ENCODE results near the gene TMIGD3.

The TMIGD3 gene

DNA sequence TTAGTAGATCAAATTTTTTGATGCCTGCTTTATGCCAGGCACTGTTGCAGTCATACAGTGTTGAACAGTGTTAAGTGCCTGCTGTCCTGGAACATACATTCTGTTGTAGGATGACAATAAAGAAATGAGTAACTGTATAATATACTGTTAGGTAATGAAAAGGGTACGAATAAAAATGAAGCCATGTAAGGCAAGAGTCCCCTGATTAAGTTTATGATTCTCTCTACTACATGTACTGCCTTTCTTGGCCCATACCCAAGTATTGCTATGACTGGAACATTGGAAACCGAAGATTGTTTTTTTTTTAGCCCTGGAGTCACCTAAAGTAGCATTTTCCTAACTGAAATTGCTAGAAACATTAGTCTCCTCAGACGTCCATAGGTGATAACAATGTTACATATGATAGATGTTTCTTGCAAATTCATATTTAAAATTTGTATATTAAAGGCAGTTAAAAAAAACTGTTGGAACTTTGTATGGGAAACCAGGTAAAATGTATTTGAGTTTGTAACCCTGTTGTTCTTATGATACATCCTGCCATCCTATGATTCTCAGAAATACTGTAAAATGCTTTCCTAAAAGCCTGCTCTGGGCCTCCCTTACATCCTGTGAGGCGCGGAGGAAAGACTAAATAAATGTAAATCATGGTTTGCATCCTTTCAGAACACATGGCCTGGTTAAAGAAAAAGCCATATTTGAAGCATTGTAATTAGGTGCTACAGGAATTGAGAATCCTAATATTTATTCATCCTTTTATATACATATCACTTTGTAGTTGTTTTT is 48.4 kb downstream of the TMIGD3 start:
- Mint-ChIP-seq H3K27me3 (no peaks in the 10 kb centered on the region), H3K27ac (peak overlapping the region; percentile 61), H3K4me1 (peaks cover 62% of the 10 kb centered on the region), H3K9me3 (no peaks in the 10 kb centered on the region), H3K36me3 (ENCODE audit: low read depth) (peaks cover 68% of the 10 kb centered on the region), H3K4me3 (peak overlapping the region; percentile 16)
- DNase-seq (no peak), ATAC-seq (peak; percentile 76)

DNA sequence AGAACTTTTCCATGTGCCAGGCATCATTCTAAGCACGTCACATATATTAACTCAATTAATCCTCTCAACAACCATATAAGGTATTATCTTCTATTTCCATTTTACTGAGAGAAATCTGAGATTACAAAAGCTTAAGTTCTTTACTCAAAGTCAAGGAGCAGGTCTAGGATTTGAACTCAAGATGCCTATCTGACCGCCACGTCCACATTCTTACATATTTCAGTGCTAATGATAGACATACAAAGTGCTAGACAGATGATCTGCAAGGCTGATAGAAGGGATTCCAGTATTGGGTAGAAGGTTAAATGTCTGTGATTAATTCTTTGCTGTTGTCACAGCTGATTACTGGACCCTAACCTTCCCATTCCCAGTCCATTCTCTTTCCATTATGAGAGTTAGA is 49.7 kb downstream of the TMIGD3 start:
- Mint-ChIP-seq H3K27ac (no peak overlapping the region), H3K36me3 (ENCODE audit: low read depth) (peaks cover 70% of the 10 kb centered on the region), H3K9me3 (no peaks in the 10 kb centered on the region), H3K27me3 (no peaks in the 10 kb centered on the region), H3K4me3 (no peak overlapping the region), H3K4me1 (peaks cover 71% of the 10 kb centered on the region)
- ATAC-seq (no peak), DNase-seq (no peak)

DNA sequence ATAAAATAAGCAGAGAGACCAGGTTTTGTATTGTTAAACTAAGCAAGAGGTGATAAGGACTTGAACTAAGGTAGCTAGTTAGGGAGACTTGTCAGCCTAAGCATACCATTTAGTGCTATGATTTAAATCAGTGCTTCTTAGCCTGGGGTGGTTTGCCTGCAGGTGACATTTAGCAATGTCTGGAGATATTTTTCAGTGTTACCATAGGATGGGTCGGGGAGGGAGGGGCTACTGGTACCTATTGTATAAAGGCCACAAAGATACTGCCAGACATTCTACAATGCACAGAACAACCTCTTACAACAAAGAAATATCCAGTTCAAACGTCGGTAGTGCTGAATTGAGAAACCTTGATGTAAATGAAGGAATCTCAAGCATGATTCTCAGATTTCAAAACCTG is 50.9 kb downstream of the TMIGD3 start:
- peaks cover 69% of the 10 kb centered on the region for H3K36me3 Mint-ChIP-seq (ENCODE audit: low read depth)

DNA sequence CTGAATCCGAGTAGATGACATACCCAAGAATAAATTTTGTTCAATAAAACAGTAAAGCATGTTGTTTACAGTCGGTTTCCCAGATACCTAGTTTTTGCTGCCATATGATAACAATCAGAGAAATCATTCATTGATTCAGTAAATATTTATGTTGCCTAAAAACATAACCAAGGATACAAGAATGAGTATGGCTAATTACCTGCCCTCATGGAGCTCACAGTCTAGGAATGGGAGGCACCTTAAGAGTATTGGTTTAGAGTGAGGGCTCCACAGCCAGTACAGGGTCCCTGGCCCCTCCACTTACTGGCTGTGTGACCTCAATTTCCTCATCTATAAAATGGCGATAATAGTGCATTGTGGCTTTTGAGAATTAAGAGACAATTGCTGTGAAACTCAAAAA is 53.2 kb downstream of the TMIGD3 start:
- Mint-ChIP-seq H3K4me1 (peaks cover 89% of the 10 kb centered on the region), H3K27ac (peak overlapping the region; percentile 99), H3K9me3 (no peaks in the 10 kb centered on the region), H3K4me3 (peak overlapping the region; percentile 100), H3K27me3 (no peaks in the 10 kb centered on the region), H3K36me3 (ENCODE audit: low read depth) (peaks cover 66% of the 10 kb centered on the region)
- ATAC-seq (no peak), DNase-seq (no peak)

More for the DNA sequence above, 50.9 kb downstream of the TMIGD3 start:
- Mint-ChIP-seq H3K4me1 (peaks cover 80% of the 10 kb centered on the region), H3K27ac (no peak overlapping the region), H3K9me3 (no peaks in the 10 kb centered on the region), H3K27me3 (no peaks in the 10 kb centered on the region), H3K4me3 (no peak overlapping the region)
- ATAC-seq (no peak), DNase-seq (no peak)

DNA sequence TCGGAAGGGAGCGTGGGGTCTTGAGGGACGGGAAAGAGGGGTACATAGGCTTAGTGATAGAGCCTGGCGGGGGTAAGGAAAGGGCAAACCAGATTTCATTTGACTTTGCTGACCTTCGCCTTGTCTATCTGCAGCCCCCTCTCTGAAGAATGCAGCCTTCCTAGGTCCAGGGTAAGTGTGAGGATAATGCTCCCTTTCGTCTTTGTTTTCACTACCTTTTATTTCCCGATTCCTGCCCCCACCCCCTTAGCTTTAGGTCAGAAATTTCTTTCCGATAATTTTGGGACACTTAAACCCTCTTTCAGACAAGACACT is 53.8 kb downstream of the TMIGD3 start:
- peaks cover 67% of the 10 kb centered on the region for H3K36me3 Mint-ChIP-seq (ENCODE audit: low read depth)
- DNase-seq (no peak), ATAC-seq (no peak)
- no peaks in the 10 kb centered on the region for H3K27me3 Mint-ChIP-seq
- H3K27ac Mint-ChIP-seq: peak overlapping the region; percentile 99
- peak overlapping the region; percentile 100 for H3K4me3 Mint-ChIP-seq
- H3K4me1 Mint-ChIP-seq: peaks cover 86% of the 10 kb centered on the region
- no peaks in the 10 kb centered on the region for H3K9me3 Mint-ChIP-seq

DNA sequence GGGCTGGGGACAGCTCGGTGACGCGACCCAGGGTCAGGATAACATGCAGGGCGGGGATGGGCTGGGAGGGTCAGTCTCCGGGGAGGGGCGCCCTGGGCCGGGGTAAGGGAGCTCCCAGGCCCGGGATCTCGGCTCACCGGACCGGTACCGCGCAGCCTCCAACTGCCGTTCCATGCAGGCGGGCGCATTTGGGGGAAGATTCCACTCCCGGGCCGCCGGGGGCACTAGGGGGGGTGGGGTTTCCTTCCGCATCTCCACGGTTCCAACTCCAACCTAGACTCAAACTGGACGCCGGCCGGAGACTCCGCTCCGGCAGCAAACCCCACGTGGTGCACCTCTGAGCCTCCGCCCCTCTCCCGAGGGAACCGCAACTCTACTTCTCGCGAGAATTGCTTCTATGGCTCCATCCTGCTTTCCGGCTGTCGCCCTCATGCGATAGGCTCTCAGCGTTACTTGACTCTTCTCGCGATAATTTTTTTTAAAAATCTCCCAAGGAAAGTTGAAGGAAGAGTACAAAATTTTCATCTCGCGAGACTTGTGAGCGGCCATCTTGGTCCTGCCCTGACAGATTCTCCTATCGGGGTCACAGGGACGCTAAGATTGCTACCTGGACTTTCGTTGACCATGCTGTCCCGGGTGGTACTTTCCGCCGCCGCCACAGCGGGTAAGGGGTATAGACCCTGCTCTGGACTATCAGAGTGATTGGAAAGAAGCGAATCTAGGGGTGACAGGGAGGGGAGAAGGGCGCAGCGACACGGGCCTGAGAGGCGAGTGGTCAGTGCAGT is 54.3 kb downstream of the TMIGD3 start, which contains the start of the genes ATP5PB and WDR77:
TSS of gene ATP5PB (plus strand) at position 547 of the 785 bp plus-strand sequence. CDS start at position 625, 78 bp downstream.
TSS of gene WDR77 (minus strand) at position 339 of the 785 bp plus-strand sequence. CDS start at position 252, 87 bp downstream.
- Mint-ChIP-seq H3K27me3 (no peaks in the 10 kb centered on the region), H3K9me3 (no peaks in the 10 kb centered on the region), H3K27ac (peak within 1 kb of the TSS; percentile 99), H3K4me3 (peak within 1 kb of the TSS; percentile 100), H3K4me1 (peaks cover 83% of the 10 kb centered on the region), H3K36me3 (ENCODE audit: low read depth) (peaks cover 68% of the 10 kb centered on the region)
- DNase-seq (peak; percentile 88), ATAC-seq (peak; percentile 95)

DNA sequence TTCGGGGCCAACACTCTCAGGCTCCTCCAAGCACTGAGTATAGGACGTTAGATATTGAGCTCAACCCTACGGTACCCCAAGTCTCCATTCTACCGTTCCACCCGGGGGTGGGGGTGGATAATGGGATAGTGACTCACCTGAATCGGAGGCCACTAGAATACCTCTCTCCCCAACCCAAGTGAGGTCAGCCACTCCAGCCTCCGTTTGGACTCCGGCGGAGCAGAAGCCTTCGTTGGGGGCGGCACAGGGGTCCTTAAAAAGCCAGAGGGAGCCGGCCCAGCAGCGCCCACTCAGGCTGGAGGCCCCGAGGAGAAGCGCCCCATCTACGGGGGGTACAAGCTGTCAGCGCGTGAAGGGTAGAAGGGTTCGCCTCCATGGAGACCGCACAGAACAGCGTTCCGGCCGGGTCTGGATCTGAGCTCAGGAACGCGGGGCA is 54.9 kb downstream of the TMIGD3 start:
- DNase-seq (peak; percentile 33), ATAC-seq (peak; percentile 39)
- peak overlapping the region; percentile 99 for H3K27ac Mint-ChIP-seq
- no peaks in the 10 kb centered on the region for H3K27me3 Mint-ChIP-seq
- no peaks in the 10 kb centered on the region for H3K9me3 Mint-ChIP-seq
- peaks cover 72% of the 10 kb centered on the region for H3K36me3 Mint-ChIP-seq (ENCODE audit: low read depth)
- H3K4me3 Mint-ChIP-seq: peak overlapping the region; percentile 100
- H3K4me1 Mint-ChIP-seq: peaks cover 83% of the 10 kb centered on the region

DNA sequence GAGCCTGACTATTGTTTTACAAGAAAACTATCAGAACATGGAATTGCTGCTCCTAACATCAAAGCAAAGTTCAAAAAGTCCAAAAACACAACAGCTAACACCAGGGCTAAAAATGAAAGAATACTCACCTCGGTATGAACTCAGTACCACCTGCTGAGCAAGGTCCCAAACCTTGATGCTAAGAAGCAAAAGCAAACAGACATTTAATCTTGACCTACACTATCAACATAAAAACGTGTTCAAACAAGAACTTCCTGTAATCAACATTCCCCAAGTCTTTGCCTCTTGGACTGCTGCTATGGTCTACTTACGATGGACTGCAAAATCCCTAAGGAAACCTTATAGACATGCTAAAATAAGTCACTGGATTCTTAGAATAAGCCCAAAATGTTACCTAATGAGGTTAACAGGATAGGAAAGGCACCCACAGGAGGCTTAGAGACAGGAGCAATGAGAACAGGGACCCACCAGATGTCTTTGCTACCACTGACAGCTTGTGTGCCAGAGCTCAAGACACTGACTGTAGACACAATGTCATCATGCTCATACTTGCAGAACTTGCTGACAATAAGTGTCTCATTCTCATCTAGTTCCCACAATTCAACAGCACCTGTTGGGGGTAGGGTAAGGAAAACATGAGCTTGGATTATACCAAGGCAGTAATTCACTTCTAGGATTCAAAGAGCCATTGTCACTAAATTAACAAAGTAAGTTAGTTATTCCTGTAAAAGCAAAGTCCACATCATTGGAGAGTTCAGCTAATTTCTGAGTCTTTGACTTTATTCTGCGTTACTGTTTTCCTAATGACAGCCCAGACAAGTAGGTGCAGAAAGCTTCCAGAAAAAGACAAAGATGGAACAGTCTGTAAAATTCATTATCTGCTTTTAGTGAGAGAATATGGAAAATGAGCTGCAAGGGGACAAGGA is 56.2 kb downstream of the TMIGD3 start:
- Mint-ChIP-seq H3K36me3 (ENCODE audit: low read depth) (peaks cover 77% of the 10 kb centered on the region), H3K9me3 (no peaks in the 10 kb centered on the region), H3K27ac (peak overlapping the region; percentile 99), H3K4me3 (peak overlapping the region; percentile 100), H3K4me1 (peaks cover 84% of the 10 kb centered on the region), H3K27me3 (no peaks in the 10 kb centered on the region)
- no peak for DNase-seq
- ATAC-seq: no peak

DNA sequence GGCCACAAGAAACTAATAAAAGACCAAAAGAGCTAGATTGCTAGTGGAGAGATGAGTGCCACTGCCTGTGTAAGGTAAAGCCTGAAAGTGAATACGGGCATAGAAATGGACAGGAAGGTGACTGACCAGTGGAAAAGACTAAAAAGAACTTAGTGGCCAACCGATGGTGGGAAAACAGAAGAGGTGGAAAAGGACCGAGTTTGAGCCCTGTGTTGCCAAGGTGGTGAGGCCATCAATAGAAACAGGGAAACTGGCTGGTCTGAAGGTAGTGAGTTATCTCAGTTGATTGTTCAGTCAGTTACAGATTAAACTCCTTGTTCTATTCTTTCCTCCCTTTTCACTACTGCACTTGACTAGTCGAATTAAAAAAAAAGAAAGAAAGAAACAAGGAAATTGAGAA is 56.9 kb downstream of the TMIGD3 start:
- Mint-ChIP-seq H3K9me3 (no peaks in the 10 kb centered on the region), H3K4me3 (peak overlapping the region; percentile 100), H3K4me1 (peaks cover 79% of the 10 kb centered on the region), H3K27ac (peak overlapping the region; percentile 99), H3K36me3 (ENCODE audit: low read depth) (peaks cover 79% of the 10 kb centered on the region), H3K27me3 (no peaks in the 10 kb centered on the region)
- no peak for DNase-seq
- ATAC-seq: no peak

DNA sequence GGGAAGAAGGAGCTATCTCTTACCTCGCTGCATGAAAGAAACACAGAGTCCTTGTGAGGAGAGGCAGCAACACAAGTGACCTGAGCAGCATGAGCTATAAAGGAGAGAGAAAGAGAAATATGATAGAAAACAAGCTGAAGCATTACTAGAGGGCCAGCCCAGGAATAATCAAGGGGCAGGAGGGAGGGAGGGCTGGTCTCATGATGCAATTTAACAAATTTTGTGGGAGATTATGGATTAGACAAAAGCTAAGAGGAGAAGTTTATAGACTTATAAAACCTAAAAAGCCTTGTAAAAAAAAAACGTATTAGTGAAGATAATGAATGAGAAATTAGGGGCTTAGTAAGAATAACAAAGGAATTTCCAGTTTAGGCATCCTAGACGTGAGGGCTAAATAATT is 59.4 kb downstream of the TMIGD3 start:
- no peak for DNase-seq
- Mint-ChIP-seq H3K36me3 (ENCODE audit: low read depth) (peaks cover 78% of the 10 kb centered on the region), H3K4me3 (no peak overlapping the region), H3K9me3 (no peaks in the 10 kb centered on the region), H3K27me3 (no peaks in the 10 kb centered on the region), H3K27ac (peak overlapping the region; percentile 28), H3K4me1 (peaks cover 59% of the 10 kb centered on the region)
- ATAC-seq: no peak

DNA sequence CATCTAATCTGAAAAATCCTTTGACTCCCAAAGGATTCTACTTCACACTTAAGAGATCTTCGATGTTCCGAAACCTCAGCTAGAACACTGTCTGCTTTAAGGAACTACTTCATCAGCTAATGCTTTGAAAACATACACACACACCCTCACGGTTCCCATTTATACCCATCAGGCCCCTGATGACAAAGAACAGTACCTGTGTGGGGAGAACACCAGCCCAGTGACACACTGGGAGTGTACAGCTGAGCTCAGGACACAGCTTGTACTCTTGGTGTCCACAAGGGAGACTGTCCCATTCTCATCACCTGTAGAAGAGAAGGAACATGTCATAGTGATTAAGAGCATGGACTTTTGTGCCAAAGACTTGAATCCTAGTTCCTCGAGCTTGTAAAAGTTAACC is 61.0 kb downstream of the TMIGD3 start:
- ATAC-seq (peak; percentile 78), DNase-seq (no peak)
- no peaks in the 10 kb centered on the region for H3K27me3 Mint-ChIP-seq
- H3K36me3 Mint-ChIP-seq (ENCODE audit: low read depth): peaks cover 76% of the 10 kb centered on the region
- peaks cover 47% of the 10 kb centered on the region for H3K4me1 Mint-ChIP-seq
- H3K4me3 Mint-ChIP-seq: no peak overlapping the region
- H3K9me3 Mint-ChIP-seq: no peaks in the 10 kb centered on the region
- peak overlapping the region; percentile 53 for H3K27ac Mint-ChIP-seq

DNA sequence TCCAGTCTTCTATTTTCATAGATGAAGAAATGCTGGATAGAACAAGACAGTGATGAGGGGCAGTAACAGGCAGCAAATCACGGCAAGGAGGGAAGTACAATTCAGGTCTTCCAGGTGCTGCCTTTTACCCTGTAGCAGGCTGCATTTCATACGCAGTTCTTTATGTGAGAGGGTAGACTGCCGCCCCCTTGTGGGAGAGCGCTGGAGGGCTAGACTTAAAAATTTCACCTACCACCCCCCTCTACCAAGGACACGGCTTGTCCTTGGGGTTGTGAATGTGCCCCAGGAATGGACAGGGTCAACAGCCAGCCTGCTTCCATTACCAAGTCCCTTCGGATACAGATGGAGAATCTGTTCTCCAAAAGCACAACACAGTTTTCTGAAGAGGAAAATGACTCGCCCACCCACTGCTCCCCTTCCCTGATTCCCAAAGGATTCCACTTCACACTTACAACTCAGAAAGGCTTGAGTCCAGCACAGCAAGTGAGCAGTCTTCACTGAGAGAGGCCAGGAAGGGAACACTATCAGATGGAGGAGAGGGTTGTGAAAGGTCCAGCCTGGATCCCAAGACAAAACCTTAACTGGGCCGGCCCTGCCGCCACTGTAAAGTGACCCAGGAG is 61.8 kb downstream of the TMIGD3 start:
- Mint-ChIP-seq H3K36me3 (ENCODE audit: low read depth) (peaks cover 73% of the 10 kb centered on the region), H3K27ac (peak overlapping the region; percentile 53), H3K27me3 (no peaks in the 10 kb centered on the region), H3K9me3 (no peaks in the 10 kb centered on the region), H3K4me1 (peaks cover 40% of the 10 kb centered on the region), H3K4me3 (no peak overlapping the region)
- DNase-seq (peak; percentile 58), ATAC-seq (peak; percentile 56)

DNA sequence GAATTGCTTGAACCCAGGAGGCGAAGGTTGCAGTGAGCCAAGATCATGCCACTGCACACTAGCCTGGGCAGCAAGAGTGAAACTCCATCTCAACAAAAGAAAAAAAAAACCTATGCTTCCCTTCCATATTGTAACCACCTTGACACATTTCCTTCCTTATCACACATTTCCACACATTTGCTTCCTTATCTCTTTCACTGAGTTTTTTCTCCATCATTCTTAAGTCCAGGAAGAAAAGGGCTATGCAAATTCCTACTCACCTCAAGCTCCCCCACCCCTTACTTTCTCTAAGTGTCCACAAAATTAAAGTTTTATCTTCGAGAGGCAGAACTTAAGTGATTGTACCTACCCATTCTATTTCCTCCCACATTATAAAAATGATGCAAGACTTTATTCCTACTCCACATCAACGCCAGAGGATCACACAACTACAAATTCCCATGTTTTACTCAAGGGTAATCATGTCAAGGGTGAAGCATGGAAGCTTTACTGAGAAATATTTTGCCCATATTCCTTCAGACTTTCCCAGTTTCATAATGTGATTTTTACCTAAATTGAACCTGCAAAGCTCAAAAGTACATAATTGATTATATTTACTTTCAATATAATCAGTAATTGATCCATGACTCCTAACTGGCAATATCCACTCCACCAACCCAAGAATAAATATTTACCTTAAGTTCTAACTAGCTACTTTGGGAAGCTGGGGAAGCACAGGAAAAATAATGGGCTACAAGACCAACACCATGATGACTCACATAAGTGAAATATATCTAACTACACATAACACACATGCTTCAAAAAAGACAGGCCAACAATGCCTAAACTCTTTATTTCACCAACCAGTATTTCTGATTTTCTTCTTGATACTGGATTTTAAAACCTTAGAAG is 63.7 kb downstream of the TMIGD3 start:
- ATAC-seq: no peak
- H3K4me1 Mint-ChIP-seq: peaks cover 26% of the 10 kb centered on the region
- H3K27ac Mint-ChIP-seq: peak overlapping the region; percentile 54
- no peak overlapping the region for H3K4me3 Mint-ChIP-seq
- DNase-seq: no peak
- no peaks in the 10 kb centered on the region for H3K9me3 Mint-ChIP-seq
- no peaks in the 10 kb centered on the region for H3K27me3 Mint-ChIP-seq
- peaks cover 61% of the 10 kb centered on the region for H3K36me3 Mint-ChIP-seq (ENCODE audit: low read depth)

Data from activated naive CD8-positive, alpha-beta T cell treated with anti-CD3 and anti-CD28 coated beads, Interleukin-2, amount 50 U/mL, for 24 hours (primary cell).